Duodenal mucosa (tissue), 2 donors: ENCODE data around the gene TMEM59L.

Experiments
- H3K27ac ChIP-seq: one replicate; pipeline ENCODE4 v1.7.0; 2013; ENCODE audit warnings: low read depth, low read length
- H3K27me3 ChIP-seq, 2 donors: one replicate each; pipeline ENCODE4 v1.7.0; 2013; ENCODE audit warnings: low read length in 2 of 2, control low read depth in 1 of 2; ENCODE audit not compliant: insufficient read depth in 2 of 2, control insufficient read depth in 1 of 2
- H3K36me3 ChIP-seq, 2 donors: one replicate each; pipeline ENCODE4 v1.7.0; 2013; ENCODE audit warnings: low read length in 2 of 2, control low read depth in 1 of 2; ENCODE audit not compliant: insufficient read depth in 2 of 2, control insufficient read depth in 1 of 2
- H3K4me1 ChIP-seq, 2 donors: one replicate each; pipeline ENCODE4 v1.7.0; 2013; ENCODE audit warnings: low read length in 2 of 2, control low read depth in 1 of 2; ENCODE audit not compliant: insufficient read depth in 2 of 2, control insufficient read depth in 1 of 2
- H3K4me3 ChIP-seq, 2 donors: one replicate each; pipeline ENCODE4 v1.7.0; 2013; ENCODE audit warnings: low read length in 2 of 2, low read depth in 1 of 2
- H3K9ac ChIP-seq, 2 donors: one replicate each; pipeline ENCODE4 v1.7.0; 2013; ENCODE audit warnings: low read length in 2 of 2, low read depth in 1 of 2
- H3K9me3 ChIP-seq, 2 donors: one replicate each; pipeline ENCODE4 v1.7.0; 2013; ENCODE audit warnings: low read length in 2 of 2, control low read depth in 1 of 2; ENCODE audit not compliant: control insufficient read depth in 1 of 2

TMEM59L gene

DNA sequence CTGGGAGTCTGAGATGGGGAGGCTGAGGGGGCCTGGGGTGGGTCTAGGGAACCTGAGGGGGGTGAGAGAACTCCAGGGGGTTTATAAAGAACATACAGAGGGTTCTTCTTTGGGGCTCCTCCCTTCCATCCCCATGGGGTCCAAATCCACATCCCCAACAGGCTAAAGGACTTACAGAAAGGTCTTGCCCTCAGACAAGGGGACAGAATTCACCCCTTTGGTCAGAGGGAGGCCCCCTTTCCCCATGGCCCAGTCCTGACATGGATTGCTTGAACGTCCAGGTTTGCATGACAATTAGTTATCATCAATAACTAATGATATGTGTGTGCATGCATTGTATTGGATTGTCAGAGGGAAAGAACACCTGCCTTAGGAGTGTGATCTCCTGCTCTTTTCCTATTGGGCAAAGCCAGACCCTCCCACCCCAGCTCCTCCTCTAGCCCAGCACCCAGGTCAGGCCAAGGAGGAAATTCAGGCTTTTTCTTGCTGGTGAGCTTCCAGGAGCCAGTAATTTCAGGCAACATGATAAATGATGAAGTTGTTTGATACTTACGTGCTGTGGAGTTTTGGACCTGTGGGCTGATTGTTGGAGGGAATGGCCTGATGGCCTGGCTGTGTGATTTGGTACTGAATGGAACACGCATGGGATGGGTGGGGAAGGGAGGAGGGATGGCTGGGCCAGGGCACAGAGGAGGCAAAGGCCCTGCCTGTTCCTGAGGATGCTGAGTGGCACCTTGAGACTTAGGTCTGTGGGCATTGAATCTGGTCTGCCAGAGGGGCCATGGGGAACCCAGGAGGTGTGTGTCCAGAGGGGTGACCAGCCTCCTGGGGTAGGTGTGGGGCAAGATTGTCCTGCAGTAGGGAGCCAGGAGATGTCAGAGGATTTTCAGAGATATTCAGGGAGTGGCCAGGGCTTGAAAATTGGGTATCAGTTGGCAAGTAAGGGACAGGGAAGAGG lies 25.3 kb downstream of the TMEM59L start:
- peaks cover 0 to 2% of the 10 kb centered on the region in 2 donors for H3K27me3 ChIP-seq
- H3K4me3 ChIP-seq: peak overlapping the region; percentile 73 to 80
- no peaks in the 10 kb centered on the region for H3K9me3 ChIP-seq
- peaks cover 25 to 32% of the 10 kb centered on the region in 2 donors for H3K4me1 ChIP-seq
- no peaks in the 10 kb centered on the region for H3K36me3 ChIP-seq
- peak overlapping the region; percentile 69 to 85 for H3K9ac ChIP-seq
- H3K27ac ChIP-seq: peak overlapping the region; percentile 78

- H3K9me3 ChIP-seq: no peaks in the 10 kb centered on the region
- H3K27me3 ChIP-seq: no peaks in the 10 kb centered on the region
- H3K4me3 ChIP-seq: no peak overlapping the region
- H3K9ac ChIP-seq: no peak overlapping the region
- H3K27ac ChIP-seq: no peak overlapping the region
- H3K4me1 ChIP-seq: peaks cover 23 to 31% of the 10 kb centered on the region in 2 donors
- H3K36me3 ChIP-seq: peaks cover 0 to 2% of the 10 kb centered on the region in 2 donors
Observed at GRCh38 chr19:18639706-18640243, 27.1 kb downstream of the TMEM59L start.

GRCh38 chr19:18644196-18645034 lies 31.7 kb downstream of the TMEM59L start:
- no peaks in the 10 kb centered on the region for H3K27me3 ChIP-seq
- H3K27ac ChIP-seq: no peak overlapping the region
- H3K9ac ChIP-seq: peak overlapping the region in 1 of 2 donors; percentile 4
- no peak overlapping the region for H3K4me3 ChIP-seq
- peaks cover 0 to 2% of the 10 kb centered on the region in 2 donors for H3K36me3 ChIP-seq
- no peaks in the 10 kb centered on the region for H3K9me3 ChIP-seq
- peaks cover 0 to 15% of the 10 kb centered on the region in 2 donors for H3K4me1 ChIP-seq

GRCh38 chr19:18645035-18645511 lies 32.4 kb downstream of the TMEM59L start:
- H3K27me3 ChIP-seq: no peaks in the 10 kb centered on the region
- H3K27ac ChIP-seq: no peak overlapping the region
- no peak overlapping the region for H3K9ac ChIP-seq
- H3K4me3 ChIP-seq: no peak overlapping the region
- no peaks in the 10 kb centered on the region for H3K9me3 ChIP-seq
- peaks cover 0 to 2% of the 10 kb centered on the region in 2 donors for H3K36me3 ChIP-seq
- peaks cover 0 to 18% of the 10 kb centered on the region in 2 donors for H3K4me1 ChIP-seq

DNA sequence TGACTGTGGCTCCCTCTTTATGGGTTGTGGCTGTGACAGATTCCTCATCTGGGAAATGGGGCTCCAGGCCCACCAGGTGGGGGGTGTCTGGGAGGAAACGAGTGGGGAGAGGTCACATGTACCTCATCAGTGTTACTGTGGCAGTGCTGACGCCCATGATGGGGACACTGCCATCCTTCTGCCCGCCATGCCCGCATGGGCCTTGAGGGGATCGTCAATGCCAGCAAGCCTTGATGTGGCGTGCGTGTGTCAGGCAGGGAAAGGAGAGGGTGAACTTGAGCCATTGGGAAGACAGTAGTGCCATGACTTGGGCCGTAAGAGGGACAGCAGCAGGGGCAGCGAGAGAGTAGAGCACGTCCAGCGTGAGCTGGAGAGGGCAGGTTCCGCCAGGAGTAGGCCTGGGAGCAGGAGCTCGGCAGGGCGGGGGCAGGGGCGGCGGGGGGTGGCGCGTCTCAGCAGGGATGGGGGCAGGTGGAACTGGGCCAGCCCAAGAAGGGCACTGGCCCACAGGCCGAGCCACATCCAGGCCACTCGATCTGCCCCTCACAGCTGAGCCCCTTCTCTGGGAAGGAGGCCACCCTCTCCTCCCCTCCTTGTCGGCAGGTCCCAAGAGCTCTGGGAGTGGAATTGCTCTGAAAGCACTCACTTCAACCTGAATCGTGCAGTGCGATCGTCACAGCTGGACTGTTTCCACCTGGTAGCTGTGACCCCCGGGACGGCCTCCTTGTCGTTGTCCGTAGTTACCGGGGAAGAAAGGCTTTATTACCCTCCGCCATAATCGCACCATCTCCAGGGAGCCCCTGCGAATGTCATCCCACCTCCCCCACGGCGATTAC lies 34.1 kb downstream of the TMEM59L start:
- H3K36me3 ChIP-seq: peaks cover 0 to 2% of the 10 kb centered on the region in 2 donors
- no peak overlapping the region for H3K9ac ChIP-seq
- no peaks in the 10 kb centered on the region for H3K27me3 ChIP-seq
- H3K4me1 ChIP-seq: peaks cover 0 to 20% of the 10 kb centered on the region in 2 donors
- no peak overlapping the region for H3K27ac ChIP-seq
- H3K9me3 ChIP-seq: no peaks in the 10 kb centered on the region
- H3K4me3 ChIP-seq: no peak overlapping the region

- no peak overlapping the region for H3K27ac ChIP-seq
- peaks cover 0 to 23% of the 10 kb centered on the region in 2 donors for H3K4me1 ChIP-seq
- H3K27me3 ChIP-seq: no peaks in the 10 kb centered on the region
- H3K4me3 ChIP-seq: no peak overlapping the region
- H3K9ac ChIP-seq: no peak overlapping the region
- H3K9me3 ChIP-seq: no peaks in the 10 kb centered on the region
- H3K36me3 ChIP-seq: peaks cover 0 to 2% of the 10 kb centered on the region in 2 donors
Observed at GRCh38 chr19:18647371-18647767, 34.7 kb downstream of the TMEM59L start.

DNA sequence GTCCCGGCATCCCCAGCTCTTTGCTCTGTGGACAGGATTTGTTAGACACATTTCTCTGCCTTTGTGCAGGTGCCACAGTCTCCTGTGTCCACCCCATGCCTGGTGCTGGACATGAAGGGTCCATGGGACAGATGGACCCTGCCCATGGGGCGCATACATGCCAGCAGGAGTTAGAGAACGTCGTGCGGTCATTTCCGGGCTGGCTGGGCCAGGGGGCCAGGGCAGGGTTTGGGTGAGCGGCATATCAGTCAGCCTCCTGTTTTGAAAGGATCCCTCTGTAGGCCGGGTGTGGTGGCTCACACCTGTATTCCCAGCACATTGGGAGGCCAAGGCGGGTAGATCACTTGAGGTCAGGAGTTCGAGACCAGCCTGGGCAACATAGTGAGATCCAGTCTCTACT lies 35.1 kb downstream of the TMEM59L start:
- H3K27ac ChIP-seq: no peak overlapping the region
- peaks cover 0 to 2% of the 10 kb centered on the region in 2 donors for H3K36me3 ChIP-seq
- H3K27me3 ChIP-seq: no peaks in the 10 kb centered on the region
- no peak overlapping the region for H3K4me3 ChIP-seq
- H3K4me1 ChIP-seq: peaks cover 0 to 23% of the 10 kb centered on the region in 2 donors
- H3K9ac ChIP-seq: no peak overlapping the region
- H3K9me3 ChIP-seq: no peaks in the 10 kb centered on the region

DNA sequence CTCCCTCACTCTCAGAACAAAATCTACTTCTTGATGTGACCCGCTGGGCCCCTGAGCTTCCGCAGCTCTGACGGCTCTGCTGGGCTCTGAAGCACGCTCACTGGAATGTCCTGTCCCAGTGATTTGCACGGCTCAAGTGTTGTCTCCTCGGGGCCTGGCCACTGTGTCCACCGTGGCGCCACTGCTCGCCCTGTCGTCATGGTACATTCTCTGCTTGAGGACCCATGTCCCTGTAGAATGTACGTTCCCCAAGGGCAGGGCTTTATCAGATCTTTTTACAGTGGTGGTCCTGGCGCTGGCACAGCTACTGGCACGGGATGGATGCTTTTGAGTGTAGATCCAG lies 36.3 kb downstream of the TMEM59L start:
- peaks cover 0 to 1% of the 10 kb centered on the region in 2 donors for H3K36me3 ChIP-seq
- H3K4me1 ChIP-seq: peaks cover 0 to 23% of the 10 kb centered on the region in 2 donors
- no peaks in the 10 kb centered on the region for H3K27me3 ChIP-seq
- H3K4me3 ChIP-seq: peak overlapping the region in 1 of 2 donors; percentile 32
- no peaks in the 10 kb centered on the region for H3K9me3 ChIP-seq
- H3K27ac ChIP-seq: peak overlapping the region; percentile 78
- no peak overlapping the region for H3K9ac ChIP-seq

- Histone ChIP-seq H3K9ac (no peak overlapping the region), H3K9me3 (no peaks in the 10 kb centered on the region), H3K27ac (peak overlapping the region; percentile 78), H3K36me3 (no peaks in the 10 kb centered on the region), H3K27me3 (no peaks in the 10 kb centered on the region), H3K4me1 (peaks cover 0 to 21% of the 10 kb centered on the region in 2 donors), H3K4me3 (peak overlapping the region; percentile 24 to 32)
Observed at GRCh38 chr19:18649371-18650020, 36.8 kb downstream of the TMEM59L start.
